Loucy (cell line): ENCODE results near the gene FCHSD2.

Experiments used
- H2AFZ ChIP-seq: fragments of 200-600 bp; sonication (generic); 2 replicates; pipeline ENCODE4 v1.6.0; 2016; ENCODE audit warnings: antibody characterized with exemption, mild to moderate bottlenecking, low read length, moderate library complexity
- H3F3A ChIP-seq: fragments of 200-600 bp; 2 replicates; pipeline ENCODE4 v1.6.0; 2016; ENCODE audit warnings: antibody characterized with exemption, low read depth, mild to moderate bottlenecking
- H3K27me3 ChIP-seq: fragments of 200-600 bp; sonication (generic); 2 replicates; pipeline ENCODE4 v1.6.1; 2014; ENCODE audit warnings: low read length, mild to moderate bottlenecking; ENCODE audit not compliant: insufficient read depth, poor library complexity, severe bottlenecking
- H3K36me3 ChIP-seq: fragments of 200-600 bp; sonication (generic); 2 replicates; pipeline ENCODE4 v1.6.1; 2016; ENCODE audit warnings: low read length; ENCODE audit not compliant: insufficient read depth
- H3K4me1 ChIP-seq: fragments of 200-600 bp; sonication (generic); 2 replicates; pipeline ENCODE4 v1.5.1; 2014; ENCODE audit warnings: low read length, mild to moderate bottlenecking; ENCODE audit not compliant: insufficient read depth, poor library complexity, severe bottlenecking
- H3K4me2 ChIP-seq: fragments of 200-600 bp; sonication (generic); 2 replicates; pipeline ENCODE4 v1.6.0; 2014; ENCODE audit warnings: antibody characterized with exemption, low read length, low read depth, mild to moderate bottlenecking; ENCODE audit not compliant: poor library complexity, severe bottlenecking
- H3K4me3 ChIP-seq: fragments of 200-600 bp; sonication (generic); 2 replicates; pipeline ENCODE4 v1.5.1; 2014; ENCODE audit warnings: low read length, mild to moderate bottlenecking, mixed read lengths; ENCODE audit not compliant: poor library complexity, severe bottlenecking
- H3K79me2 ChIP-seq: fragments of 200-600 bp; sonication (generic); 2 replicates; pipeline ENCODE4 v1.6.1; 2014; ENCODE audit warnings: low read length; ENCODE audit not compliant: insufficient read depth
- H3K9ac ChIP-seq: fragments of 200-600 bp; sonication (generic); 2 replicates; pipeline ENCODE4 v1.6.0; 2014; ENCODE audit warnings: mild to moderate bottlenecking, low read depth, low read length, moderate library complexity; ENCODE audit not compliant: poor library complexity, severe bottlenecking
- H3K9me2 ChIP-seq: fragments of 200-600 bp; sonication (generic); replicated peaks from 2 replicates; pipeline ENCODE4 v1.6.1; 2016; ENCODE audit warnings: low read depth, low read length, mixed read lengths
- H3K9me3 ChIP-seq: fragments of 200-600 bp; sonication (generic); 2 replicates; pipeline ENCODE4 v1.6.1; 2014; ENCODE audit warnings: mild to moderate bottlenecking, antibody characterized with exemption, low read length, low read depth; ENCODE audit not compliant: insufficient read depth
- H4K20me1 ChIP-seq: fragments of 200-600 bp; sonication (generic); 2 replicates; pipeline ENCODE4 v1.6.0; 2014; ENCODE audit warnings: antibody characterized with exemption, low read length, mild to moderate bottlenecking; ENCODE audit not compliant: insufficient read depth, poor library complexity, severe bottlenecking
- EZH2phosphoT487 ChIP-seq: fragments of 200-600 bp; IDR thresholded peaks from 2 replicates; pipeline ENCODE4 v1.6.1; 2018; ENCODE audit warnings: antibody characterized with exemption, mild to moderate bottlenecking, moderate library complexity, borderline replicate concordance
- TF ChIP-seq, protein P1 (sequence below): fragments of 200-600 bp; sonication (generic); conservative IDR thresholded peaks from 2 replicates; pipeline ENCODE4 v1.5.1; 2014; ENCODE audit warnings: mild to moderate bottlenecking, antibody characterized with exemption, low read length

FCHSD2 gene

DNA sequence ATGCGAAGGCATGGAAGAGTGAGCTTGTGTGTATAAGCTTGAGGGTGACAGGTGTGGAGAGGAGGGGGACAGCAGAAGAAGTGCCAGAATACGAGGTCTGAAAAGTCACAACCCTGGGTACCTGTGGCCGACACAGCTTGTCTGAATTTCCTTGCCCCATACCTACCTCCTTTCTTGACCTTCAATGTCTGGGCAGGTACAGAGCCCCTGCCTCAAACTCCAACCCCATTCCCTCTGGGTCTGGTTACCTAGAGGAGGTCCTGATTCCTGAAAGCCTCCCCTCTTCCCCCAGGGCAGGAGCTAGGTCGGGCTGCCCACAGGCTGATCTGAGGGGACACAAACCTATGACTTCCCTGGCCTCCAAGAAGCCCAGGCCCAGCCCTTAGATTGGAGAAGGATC lies 36.6 kb upstream of the FCHSD2 start:
- no peaks in the 10 kb centered on the region for H3K9me3 ChIP-seq
- H3K4me1 ChIP-seq: peaks cover 28% of the 10 kb centered on the region
- no peak overlapping the region for H2AFZ ChIP-seq
- no peaks in the 10 kb centered on the region for H3K36me3 ChIP-seq
- no peak overlapping the region for H3K4me2 ChIP-seq
- H3F3A ChIP-seq: no peaks in the 10 kb centered on the region
- TF ChIP-seq EZH2phosphoT487: no peak
- TF ChIP-seq, protein P1, sequence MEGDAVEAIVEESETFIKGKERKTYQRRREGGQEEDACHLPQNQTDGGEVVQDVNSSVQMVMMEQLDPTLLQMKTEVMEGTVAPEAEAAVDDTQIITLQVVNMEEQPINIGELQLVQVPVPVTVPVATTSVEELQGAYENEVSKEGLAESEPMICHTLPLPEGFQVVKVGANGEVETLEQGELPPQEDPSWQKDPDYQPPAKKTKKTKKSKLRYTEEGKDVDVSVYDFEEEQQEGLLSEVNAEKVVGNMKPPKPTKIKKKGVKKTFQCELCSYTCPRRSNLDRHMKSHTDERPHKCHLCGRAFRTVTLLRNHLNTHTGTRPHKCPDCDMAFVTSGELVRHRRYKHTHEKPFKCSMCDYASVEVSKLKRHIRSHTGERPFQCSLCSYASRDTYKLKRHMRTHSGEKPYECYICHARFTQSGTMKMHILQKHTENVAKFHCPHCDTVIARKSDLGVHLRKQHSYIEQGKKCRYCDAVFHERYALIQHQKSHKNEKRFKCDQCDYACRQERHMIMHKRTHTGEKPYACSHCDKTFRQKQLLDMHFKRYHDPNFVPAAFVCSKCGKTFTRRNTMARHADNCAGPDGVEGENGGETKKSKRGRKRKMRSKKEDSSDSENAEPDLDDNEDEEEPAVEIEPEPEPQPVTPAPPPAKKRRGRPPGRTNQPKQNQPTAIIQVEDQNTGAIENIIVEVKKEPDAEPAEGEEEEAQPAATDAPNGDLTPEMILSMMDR: no peak
- H3K9ac ChIP-seq: no peak overlapping the region
- no peaks in the 10 kb centered on the region for H3K9me2 ChIP-seq
- H3K79me2 ChIP-seq: no peaks in the 10 kb centered on the region
- H3K4me3 ChIP-seq: no peak overlapping the region
- H4K20me1 ChIP-seq: no peaks in the 10 kb centered on the region
- no peaks in the 10 kb centered on the region for H3K27me3 ChIP-seq

DNA sequence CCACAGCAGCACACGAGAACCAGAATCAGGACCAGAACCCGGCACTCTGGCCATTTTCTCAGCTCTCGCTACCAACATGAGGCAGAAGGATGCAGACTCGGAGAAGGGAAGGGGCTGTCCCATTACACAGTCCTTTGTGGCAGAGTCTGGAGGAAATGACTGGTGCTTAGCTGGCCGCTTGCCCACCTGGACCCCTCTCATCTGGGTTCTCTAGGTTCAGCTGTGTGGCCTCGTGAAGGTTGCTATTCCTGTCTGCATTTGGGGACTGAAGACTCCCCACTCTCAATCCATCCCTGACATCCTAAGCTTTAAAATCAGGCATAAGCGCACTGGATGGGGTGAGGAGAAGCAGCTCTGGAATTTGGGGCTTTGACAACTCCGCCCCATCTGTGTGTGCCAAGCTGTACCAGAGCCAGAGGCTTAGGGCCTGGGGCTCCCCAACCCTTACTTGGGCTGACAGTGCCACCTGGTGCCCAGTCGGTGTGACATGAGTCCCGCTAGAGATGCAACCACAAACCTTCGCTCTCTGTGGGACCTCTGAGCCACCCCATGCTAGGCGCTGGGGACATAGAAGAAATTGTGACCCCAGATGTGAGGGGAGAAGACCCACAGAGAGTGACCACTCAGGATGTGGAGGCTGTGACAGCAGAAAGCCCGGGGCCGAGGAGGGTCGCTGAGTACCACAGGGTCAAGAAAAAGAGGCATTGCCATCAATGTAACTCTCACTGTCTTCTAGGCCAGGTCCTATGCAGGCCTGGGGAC lies 35.8 kb upstream of the FCHSD2 start:
- H3K4me1 ChIP-seq: peaks cover 35% of the 10 kb centered on the region
- H3K27me3 ChIP-seq: no peaks in the 10 kb centered on the region
- H3F3A ChIP-seq: no peaks in the 10 kb centered on the region
- peak overlapping the region; percentile 54 for H3K9ac ChIP-seq
- no peaks in the 10 kb centered on the region for H3K36me3 ChIP-seq
- H3K4me3 ChIP-seq: no peak overlapping the region
- TF ChIP-seq, protein P1: peak; percentile 92
- TF ChIP-seq EZH2phosphoT487: no peak
- no peaks in the 10 kb centered on the region for H3K9me3 ChIP-seq
- H3K79me2 ChIP-seq: no peaks in the 10 kb centered on the region
- H2AFZ ChIP-seq: no peak overlapping the region
- H3K4me2 ChIP-seq: no peak overlapping the region
- no peaks in the 10 kb centered on the region for H4K20me1 ChIP-seq
- H3K9me2 ChIP-seq: no peaks in the 10 kb centered on the region

DNA sequence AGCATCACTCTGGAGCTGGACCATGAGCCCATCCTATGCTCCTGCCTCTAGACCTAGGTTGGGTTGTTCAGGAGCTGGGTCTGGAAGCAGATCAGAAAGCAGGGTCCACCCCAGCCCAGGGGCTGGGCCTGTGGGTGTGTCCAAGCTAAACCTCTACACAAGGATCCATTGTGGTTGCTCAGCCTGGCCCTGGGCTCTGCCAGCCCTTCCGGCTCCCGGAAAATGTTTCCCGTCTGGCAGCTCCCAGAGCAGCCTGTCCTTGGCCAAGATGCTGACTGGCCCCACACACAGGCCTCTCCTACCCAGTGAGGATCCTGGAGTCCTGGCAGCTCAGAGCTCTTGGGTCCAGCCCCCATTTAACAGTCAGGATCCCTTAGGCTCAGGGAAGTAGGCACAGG lies 35.3 kb upstream of the FCHSD2 start:
- H3K9me3 ChIP-seq: no peaks in the 10 kb centered on the region
- H3K27me3 ChIP-seq: no peaks in the 10 kb centered on the region
- no peaks in the 10 kb centered on the region for H3K36me3 ChIP-seq
- peaks cover 38% of the 10 kb centered on the region for H3K4me1 ChIP-seq
- no peaks in the 10 kb centered on the region for H3K79me2 ChIP-seq
- no peak overlapping the region for H3K4me3 ChIP-seq
- H3K9ac ChIP-seq: peak overlapping the region; percentile 54
- no peaks in the 10 kb centered on the region for H3F3A ChIP-seq
- peak overlapping the region; percentile 4; the same call in 1 of the 2 replicates for H2AFZ ChIP-seq
- no peak overlapping the region for H3K4me2 ChIP-seq
- TF ChIP-seq, protein P1: no peak
- no peak for TF ChIP-seq EZH2phosphoT487
- no peaks in the 10 kb centered on the region for H3K9me2 ChIP-seq
- no peaks in the 10 kb centered on the region for H4K20me1 ChIP-seq
